Activated gamma-delta T cell treated with Interleukin-2 at 50 U/mL for 16 hours (primary cell): ENCODE measurements around the gene TMPRSS3.

Source experiments
- DNase-seq: peaks from one replicate; pipeline ENCODE4 v3.0.0-alpha.2; 2020

TMPRSS3 gene

GRCh38 chr21:42347601-42348327 is 48.1 kb downstream of the TMPRSS3 start:
- no peak for DNase-seq

DNA sequence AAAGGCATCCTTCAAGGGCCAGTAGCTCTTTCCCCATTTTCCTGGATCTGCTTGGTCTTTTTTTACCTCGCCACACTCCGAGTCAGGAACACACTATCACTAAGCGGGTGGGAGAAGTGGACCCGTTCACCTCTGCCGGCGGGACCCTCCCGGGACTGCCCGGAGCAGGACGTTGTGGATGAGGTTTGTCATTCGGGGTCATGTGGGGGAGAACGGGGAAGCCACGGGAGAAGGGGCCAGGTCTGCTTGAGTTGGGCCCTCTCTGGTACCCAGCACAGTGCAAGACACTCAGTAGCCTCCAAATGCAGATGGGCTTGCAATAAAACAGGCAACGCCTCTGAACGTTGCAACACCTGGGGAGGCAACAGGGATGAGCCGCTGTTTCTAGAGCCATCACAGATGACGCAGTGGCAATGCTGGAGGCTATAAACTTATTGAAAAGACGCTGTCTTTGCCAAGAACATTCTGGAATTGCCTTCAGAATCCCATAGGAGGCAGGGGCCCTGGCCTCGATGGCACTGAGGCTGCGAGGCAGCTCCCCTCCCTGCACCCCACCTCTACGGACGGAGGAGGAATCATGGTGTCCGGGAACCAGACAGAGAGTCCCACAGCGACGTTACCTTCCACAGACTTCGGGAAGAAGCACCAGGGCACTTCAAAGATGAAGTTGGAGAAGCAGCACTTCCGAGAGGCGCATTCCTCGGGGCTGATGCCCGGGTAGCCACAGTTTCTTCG is 48.8 kb downstream of the TMPRSS3 start:
- no peak for DNase-seq

- DNase-seq = no peak
These were observed 49.4 kb downstream of the TMPRSS3 start for GRCh38 chr21:42346441-42346840.

- no peak for DNase-seq
These were observed 51.2 kb downstream of the TMPRSS3 start for GRCh38 chr21:42344631-42345030.

DNA sequence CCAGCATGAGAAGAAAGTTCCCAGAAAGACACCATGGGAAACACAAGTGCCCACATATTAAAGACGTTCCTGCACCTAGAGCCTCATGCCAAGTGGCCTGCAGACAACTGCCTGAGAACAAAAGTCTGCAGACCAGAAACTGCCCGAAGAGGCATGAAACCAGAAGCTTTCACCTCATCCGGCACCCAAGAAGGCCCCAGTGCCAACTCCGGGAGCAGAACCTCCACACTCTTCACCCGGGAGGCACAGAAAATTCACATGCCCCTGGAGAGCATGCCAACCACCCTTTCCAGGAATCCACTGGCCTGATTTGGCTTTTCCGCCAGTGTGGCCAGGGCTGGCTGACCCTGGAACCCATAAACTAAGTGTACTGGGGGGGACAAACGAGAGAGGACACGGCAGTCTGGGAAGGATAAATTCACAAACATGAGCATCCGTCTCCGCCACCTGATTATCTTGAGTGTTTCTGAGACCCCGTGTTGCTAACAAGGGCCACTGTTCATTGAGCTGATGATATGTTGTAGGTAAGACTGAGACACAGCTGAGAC is 51.8 kb downstream of the TMPRSS3 start:
- DNase-seq = no peak

- no peak for DNase-seq
These were observed 52.3 kb downstream of the TMPRSS3 start for GRCh38 chr21:42343556-42343955.

DNA sequence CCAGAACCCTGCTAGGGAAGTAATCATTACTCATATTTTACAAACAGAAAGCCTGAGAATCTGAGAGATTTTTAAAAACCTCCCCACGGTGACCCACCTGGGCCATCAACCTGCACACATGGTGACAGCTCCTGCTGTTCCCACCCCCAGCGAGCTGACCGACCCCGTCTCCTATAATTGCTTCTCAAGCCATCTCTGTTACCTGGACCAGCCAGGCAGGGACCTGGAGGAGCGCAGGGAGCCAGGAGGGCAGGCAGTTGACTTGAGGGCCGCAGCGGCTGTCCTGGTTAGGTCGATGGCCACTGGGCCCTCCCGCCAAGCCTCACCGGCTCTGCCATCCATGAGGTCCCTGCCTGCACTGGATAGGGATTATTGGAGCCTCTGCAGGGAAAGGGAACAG is 52.8 kb downstream of the TMPRSS3 start:
- no peak for DNase-seq

DNA sequence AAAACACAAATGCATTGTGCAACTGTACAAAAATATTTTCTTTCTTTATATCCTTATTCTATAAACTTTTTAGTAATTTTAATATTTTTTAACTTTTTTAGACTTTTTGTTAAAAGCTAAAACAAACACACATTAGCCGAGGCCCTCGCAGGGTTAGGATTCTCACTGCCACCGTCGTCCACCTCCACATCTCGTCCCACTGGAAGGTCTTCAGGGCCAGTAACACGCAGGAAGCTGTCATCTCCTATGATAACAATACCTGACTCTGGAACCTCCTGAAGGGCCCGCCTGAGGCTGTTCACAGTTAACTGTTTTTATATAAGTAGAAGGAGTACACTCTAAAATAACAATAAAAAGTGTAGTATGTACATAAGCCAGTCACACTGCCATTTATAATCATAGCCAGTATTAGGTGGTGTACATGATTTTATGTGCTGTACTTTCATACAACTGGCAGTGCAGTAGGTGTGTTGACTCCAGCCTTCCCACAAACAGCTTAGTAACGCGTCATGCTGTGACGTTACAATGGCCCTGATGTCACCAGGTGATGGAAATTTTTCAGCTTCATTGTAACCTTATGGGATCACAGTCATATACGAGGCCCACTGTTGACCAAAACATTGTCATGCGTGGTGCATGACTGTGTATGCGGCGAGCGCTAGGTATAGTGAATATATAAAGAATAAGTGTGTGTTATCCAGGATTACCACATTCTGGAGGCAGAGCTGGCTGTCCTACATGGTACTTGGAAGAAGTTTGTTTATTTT is 53.9 kb downstream of the TMPRSS3 start:
- no peak for DNase-seq

DNA sequence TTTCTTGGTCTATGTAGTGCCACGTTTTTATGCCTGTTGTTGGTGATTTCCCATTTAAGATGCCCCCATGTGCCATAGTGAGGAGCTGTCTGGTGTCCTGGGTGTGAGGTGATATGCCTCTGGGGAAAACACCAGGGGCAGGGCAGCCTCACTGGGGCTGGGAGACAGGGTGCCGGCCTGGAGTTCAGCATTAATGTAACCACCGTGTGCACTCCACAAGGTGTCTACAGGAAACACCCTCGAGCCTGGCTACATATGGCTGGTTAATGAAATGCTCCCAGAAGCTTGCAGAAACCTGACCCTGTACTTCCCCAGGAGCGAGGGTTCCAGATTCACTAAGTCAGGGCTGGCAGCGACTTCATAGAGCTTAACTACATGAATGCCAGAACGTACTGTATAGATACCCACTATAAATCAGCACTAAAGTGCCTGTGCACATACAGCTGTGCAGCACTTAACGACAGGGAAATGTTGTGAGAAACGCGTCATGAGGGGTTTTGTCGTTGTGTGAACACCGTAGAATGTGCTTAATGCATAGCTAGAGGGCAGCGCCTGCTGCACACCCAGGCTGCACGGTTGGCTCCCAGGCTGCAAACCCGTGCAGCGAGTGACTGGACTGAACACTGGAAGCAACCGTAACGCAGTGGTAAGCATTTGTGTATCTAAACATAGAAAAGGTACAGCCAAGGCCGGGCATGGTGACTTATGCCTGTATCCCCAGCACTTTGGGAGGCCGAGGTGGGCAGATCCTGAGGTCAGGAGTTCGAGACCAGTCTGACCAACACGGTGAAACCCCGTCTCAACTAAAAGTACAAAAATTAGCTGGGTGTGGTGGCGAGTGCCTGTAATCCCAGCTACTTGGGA is 55.4 kb downstream of the TMPRSS3 start:
- DNase-seq = no peak

GRCh38 chr21:42338729-42339715 is 56.8 kb downstream of the TMPRSS3 start:
- no peak for DNase-seq

- peak; percentile 81 for DNase-seq
These were observed 57.8 kb downstream of the TMPRSS3 start for GRCh38 chr21:42337830-42338728.

DNA sequence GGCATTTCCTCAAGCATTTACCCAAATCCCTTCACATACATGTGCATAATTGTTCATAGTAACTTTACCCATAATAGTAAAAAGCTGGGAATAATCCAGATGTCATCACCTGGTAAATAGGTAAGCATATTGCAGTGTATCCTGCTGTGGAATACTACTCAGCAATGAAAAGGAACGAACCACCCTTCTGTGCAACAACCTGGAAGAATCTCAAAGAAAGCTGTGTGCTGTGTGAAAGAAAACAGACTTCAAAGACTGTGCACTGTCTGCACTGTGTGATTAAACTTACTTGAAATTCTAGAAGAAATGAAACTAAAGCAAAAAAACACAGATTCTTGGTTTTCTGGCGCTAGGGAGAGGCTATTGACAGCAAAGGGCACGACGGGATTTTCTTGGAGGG is 58.6 kb downstream of the TMPRSS3 start:
- DNase-seq = no peak

DNA sequence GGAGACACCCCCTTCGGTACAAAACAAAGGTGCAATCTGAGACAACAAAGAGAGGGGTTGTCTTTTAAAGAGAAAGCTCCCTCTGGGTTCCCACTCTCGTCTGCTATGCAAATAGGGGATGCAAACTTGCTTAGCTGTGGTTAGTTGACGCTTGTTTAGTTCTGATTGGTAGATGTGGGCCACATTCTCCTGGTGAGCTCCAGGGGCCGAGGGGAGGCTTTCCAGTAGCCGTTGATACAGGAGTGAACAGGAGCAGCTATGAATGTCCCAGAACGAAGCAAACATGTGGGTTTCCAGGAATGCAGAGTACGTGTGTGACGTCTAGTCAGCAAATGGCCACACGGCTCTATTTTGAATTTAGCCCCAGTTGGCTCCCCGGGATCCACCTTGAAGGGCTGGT is 59.8 kb downstream of the TMPRSS3 start:
- DNase-seq = no peak

DNA sequence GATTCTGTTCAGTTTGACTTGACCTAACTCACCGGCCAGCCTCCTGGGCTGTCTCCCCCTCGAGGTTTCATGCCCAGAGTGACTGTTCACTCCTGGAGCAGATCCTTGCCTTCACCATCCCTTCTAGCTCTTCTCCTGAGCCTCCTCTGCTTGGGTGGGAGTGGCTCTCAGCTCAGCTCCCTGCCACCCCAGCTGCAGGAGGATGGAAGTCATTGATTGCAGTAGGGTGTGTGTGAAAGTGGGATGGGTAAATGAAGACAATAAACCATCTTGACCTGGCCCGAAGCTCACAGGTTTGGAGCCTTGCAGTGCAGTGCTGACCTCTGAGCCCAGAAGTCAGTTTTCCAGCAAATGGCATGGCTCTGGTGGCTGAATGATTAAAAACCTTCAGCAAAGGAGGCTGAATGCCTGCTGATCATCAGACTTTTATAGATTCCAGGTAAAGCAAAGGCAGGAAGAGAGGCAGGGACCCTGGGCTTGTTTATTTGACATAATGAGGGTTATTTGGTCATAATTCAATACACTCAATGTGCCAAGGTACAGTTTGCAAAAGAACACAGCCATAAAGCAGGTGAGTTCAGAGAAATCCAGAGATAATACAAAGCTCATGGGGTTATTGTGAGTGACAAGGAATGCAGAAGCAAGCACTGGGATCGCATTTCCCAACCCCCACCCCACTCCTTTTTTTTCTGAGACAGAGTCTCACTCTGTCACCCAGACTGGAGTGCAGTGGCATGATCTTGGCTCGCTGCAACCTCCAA is 63.1 kb downstream of the TMPRSS3 start:
- no peak for DNase-seq

DNA sequence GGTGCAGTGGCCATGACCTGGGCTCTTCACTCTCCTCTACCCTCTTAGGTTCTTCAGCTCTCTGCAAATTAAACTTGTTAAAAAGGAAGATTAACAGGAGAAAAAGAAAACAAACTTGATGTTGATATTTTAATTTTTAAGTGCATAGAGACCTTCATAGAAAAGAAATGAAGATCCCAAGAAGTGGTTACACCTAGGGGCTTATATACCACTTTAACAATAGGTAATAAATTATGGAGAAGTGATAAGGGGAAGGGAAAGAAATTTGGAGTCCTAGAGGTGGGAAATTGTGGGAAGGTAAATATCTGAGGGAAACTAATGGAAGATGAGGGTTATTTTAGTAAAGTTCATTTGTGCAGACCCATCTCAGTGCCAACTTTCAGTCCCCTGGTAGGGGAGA is 64.2 kb downstream of the TMPRSS3 start:
- no peak for DNase-seq

- DNase-seq = no peak
These were observed 65.2 kb downstream of the TMPRSS3 start for GRCh38 chr21:42330380-42331371.

GRCh38 chr21:42324896-42325295 is 71.0 kb downstream of the TMPRSS3 start:
- DNase-seq = no peak
